Transverse colon (tissue), 4 donors: Measurements from ENCODE around the gene MICAL2.

ENCODE experiments used
- CTCF ChIP-seq, 5 experiments: fragments of 200-600 bp in 3 of 5; fragments of 450-650 bp in 2 of 5; sonication (generic) in 3 of 5; IDR thresholded peaks; 1 replicate in 2 of 5; 2 replicates in 3 of 5; pipeline ENCODE4 v1.5.1; 2016 to 2017; ENCODE audit warnings: antibody characterized with exemption in 5 of 5, inconsistent platforms in 3 of 5, mild to moderate bottlenecking in 2 of 5, moderate library complexity in 1 of 5
- EP300 ChIP-seq: sonication (generic); formaldehyde crosslinking; IDR thresholded peaks from one replicate; pipeline ENCODE4 v1.6.1; 2017; ENCODE audit warnings: antibody characterized with exemption, low read depth
- POLR2A ChIP-seq: fragments of 450-650 bp; IDR thresholded peaks from one replicate; pipeline ENCODE4 v1.6.1; 2016; ENCODE audit warnings: antibody characterized with exemption, mild to moderate bottlenecking, moderate library complexity
- POLR2AphosphoS5 ChIP-seq, 3 donors: sonication (generic); formaldehyde crosslinking; IDR thresholded peaks; one replicate each; pipeline ENCODE4 v1.6.1; 2016; ENCODE audit warnings: antibody characterized with exemption in 3 of 3

GRCh38 chr11:12166299-12167060, 56.1 kb downstream of the MICAL2 start:
- no peak for TF ChIP-seq POLR2A
- TF ChIP-seq CTCF (IDR thresholded peaks at IDR 0.05) = peak in 1 of 5 experiments; percentile 10
- no peak for TF ChIP-seq POLR2AphosphoS5 (IDR thresholded peaks at IDR 0.05)
- no peak for TF ChIP-seq EP300
